Spleen (tissue), 7 donors: ENCODE measurements around the gene DMAC2.

Experiments
- CTCF ChIP-seq, 11 experiments: fragments of 200-600 bp in 7 of 11; fragments of 450-650 bp in 4 of 11; sonication (generic) in 4 of 11; IDR thresholded peaks in 8 of 11; conservative IDR thresholded peaks in 3 of 11; 1 replicate in 7 of 11; 2 replicates in 4 of 11; pipeline versions ENCODE4 v1.4.0 to v1.8.0; 2016 to 2021; ENCODE audit warnings: antibody characterized with exemption in 11 of 11, inconsistent platforms in 4 of 11, mild to moderate bottlenecking in 1 of 11
- POLR2A ChIP-seq, 3 donors: fragments of 450-650 bp; IDR thresholded peaks; one replicate each; pipeline ENCODE4 v1.5.1; 2017; ENCODE audit warnings: antibody characterized with exemption in 3 of 3, mild to moderate bottlenecking in 1 of 3
- donor health status: DM: no; HTN: no; CAD: no; lungs with moderate emphysema.
- donor health status: DM: no; HTN: no; CAD: no.
- donor health status: DM: no; HTN: no; CAD: no.

GRCh38 chr19:41428481-41428859 lies 11.2 kb downstream of the DMAC2 start:
- TF ChIP-seq CTCF (IDR thresholded peaks at IDR 0.05 in 8 of 11, conservative IDR thresholded peaks at IDR 0.05 in 3 of 11): no peak
- no peak for TF ChIP-seq POLR2A (IDR thresholded peaks at IDR 0.05)
